HG02763 (cell line): ENCODE measurements around the gene ZNF579.
"Not testable (repeated sequence)": the region's sequence is repeated elsewhere in the genome, so short reads cannot be mapped to it uniquely, and the experiment has no call there.

Experiments
- ATAC-seq: cut with Tn5 transposase; IDR thresholded peaks from one replicate; pipeline ENCODE4 v1.9.1; 2021; ENCODE audit warnings: mild to moderate bottlenecking, moderate library complexity; ENCODE audit not compliant: unreplicated experiment

The ZNF579 gene

GRCh38 chr19:55576746-55577145 is 3.9 kb downstream of the ZNF579 start:
- no peak for ATAC-seq

- not testable (repeated sequence) for ATAC-seq
Observed at GRCh38 chr19:55573929-55574328, 6.7 kb downstream of the ZNF579 start.

- not testable (repeated sequence) for ATAC-seq
Observed at GRCh38 chr19:55569477-55569876, 11.2 kb downstream of the ZNF579 start.

GRCh38 chr19:55567708-55568328 is 12.8 kb downstream of the ZNF579 start:
- ATAC-seq = no peak

- no peak for ATAC-seq
Observed at GRCh38 chr19:55566823-55567222, 13.8 kb downstream of the ZNF579 start.

GRCh38 chr19:55563261-55563690 is 17.4 kb downstream of the ZNF579 start:
- no peak for ATAC-seq

GRCh38 chr19:55559684-55560083 is 21.0 kb downstream of the ZNF579 start:
- ATAC-seq = no peak

- no peak for ATAC-seq
Observed at GRCh38 chr19:55554741-55555152, 25.9 kb downstream of the ZNF579 start.

GRCh38 chr19:55554302-55554701 is 26.3 kb downstream of the ZNF579 start:
- no peak for ATAC-seq

- ATAC-seq = no peak
Observed at GRCh38 chr19:55553217-55554182, 27.1 kb downstream of the ZNF579 start.

- no peak for ATAC-seq
Observed at GRCh38 chr19:55552620-55553019, 28.0 kb downstream of the ZNF579 start.

- no peak for ATAC-seq
Observed at GRCh38 chr19:55552206-55552605, 28.4 kb downstream of the ZNF579 start.

- ATAC-seq = no peak
Observed at GRCh38 chr19:55550321-55550650, 30.4 kb downstream of the ZNF579 start.

- no peak for ATAC-seq
Observed at GRCh38 chr19:55549500-55550320, 30.9 kb downstream of the ZNF579 start.

- ATAC-seq = no peak
Observed at GRCh38 chr19:55546822-55547614, 33.6 kb downstream of the ZNF579 start.

- ATAC-seq = no peak
Observed at GRCh38 chr19:55546011-55546410, 34.6 kb downstream of the ZNF579 start.

GRCh38 chr19:55545443-55545842 is 35.2 kb downstream of the ZNF579 start, which contains the start of gene SBK3:
SBK3 (minus strand) TSS chr19:55545543; CDS start chr19:55545543, 0 bp downstream.
- no peak for ATAC-seq

GRCh38 chr19:55544776-55545439 is 35.7 kb downstream of the ZNF579 start:
- no peak for ATAC-seq

- no peak for ATAC-seq
Observed at GRCh38 chr19:55544014-55544413, 36.6 kb downstream of the ZNF579 start.

GRCh38 chr19:55543567-55543966 is 37.1 kb downstream of the ZNF579 start:
- ATAC-seq = no peak
